Right ventricle myocardium inferior (tissue), 1 donor: ENCODE data around the gene MAPKAPK5. TPM values are rescaled to one million over a fixed set of nuclear protein-coding genes. Genes with fewer than 3 reads are reported as not detected.
A peak's percentile ranks its signal among the peaks of the same experiment; 100 is the strongest.
"Not testable (repeated sequence)": the region's sequence is repeated elsewhere in the genome, so short reads cannot be mapped to it uniquely, and the experiment has no call there.

Experiments used
- ATAC-seq: fragments of 200-7000 bp; cut with Tn5 transposase; one replicate; pipeline ENCODE4 v1.9.1; 2020; ENCODE audit warnings: mild to moderate bottlenecking, moderate library complexity
- DNase-seq: peaks from one replicate; pipeline ENCODE4 v3.0.0; 2021; ENCODE audit errors: missing footprints
- intact Hi-C: fragments of 100-400 bp; cut with DNase I; formaldehyde crosslinking; loops from one replicate; pipeline ENCODE4 v1.11.0; 2022
- total RNA-seq: library from RNA; stranded (reverse); fragmentation: NEBNext Ultra II Directional; extraction: Animal tissue kit (Norgen Biotek cat#: 25700); gene quantifications from one replicate; pipeline ENCODE4 v1.2.1, GENCODE V29; 2021
- donor health status: DM: no; HTN: yes; CAD: no; lungs with severe emphysema.

MAPKAPK5 gene
- total RNA-seq, 1 donor from 2014 or later, result 26.2 TPM

DNA sequence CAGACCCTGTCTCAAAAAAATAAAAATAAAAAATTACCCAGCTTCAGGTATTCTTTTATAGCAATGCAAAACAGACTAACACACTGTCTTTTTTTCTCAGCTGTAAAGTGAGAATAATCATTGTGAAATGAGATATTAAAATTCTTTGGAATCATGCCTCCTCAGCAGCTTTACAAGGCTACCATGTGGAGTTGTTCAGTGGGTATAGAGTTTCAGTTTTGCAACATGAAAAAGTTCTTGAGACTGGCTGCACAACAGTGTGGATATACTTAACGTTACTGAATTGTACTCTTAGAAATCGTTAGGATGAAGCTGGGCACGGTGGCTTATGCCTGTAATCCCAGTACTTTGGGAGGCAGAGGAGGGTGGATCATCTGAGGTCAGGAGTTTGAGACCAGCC is 15.7 kb upstream of the MAPKAPK5 start:
- no peak for DNase-seq
- intact Hi-C loops, result no loop called here

GRCh38 chr12:111826992-111827391 is 15.0 kb upstream of the MAPKAPK5 start:
- intact Hi-C loops, result no loop called here
- no peak for DNase-seq
- no peak for ATAC-seq

More for the DNA sequence above, 15.7 kb upstream of the MAPKAPK5 start:
- no peak for ATAC-seq

- intact Hi-C loops, result no loop called here
- ATAC-seq (no peak), DNase-seq (no peak)
Observed at GRCh38 chr12:111827907-111828306, 14.1 kb upstream of the MAPKAPK5 start.

DNA sequence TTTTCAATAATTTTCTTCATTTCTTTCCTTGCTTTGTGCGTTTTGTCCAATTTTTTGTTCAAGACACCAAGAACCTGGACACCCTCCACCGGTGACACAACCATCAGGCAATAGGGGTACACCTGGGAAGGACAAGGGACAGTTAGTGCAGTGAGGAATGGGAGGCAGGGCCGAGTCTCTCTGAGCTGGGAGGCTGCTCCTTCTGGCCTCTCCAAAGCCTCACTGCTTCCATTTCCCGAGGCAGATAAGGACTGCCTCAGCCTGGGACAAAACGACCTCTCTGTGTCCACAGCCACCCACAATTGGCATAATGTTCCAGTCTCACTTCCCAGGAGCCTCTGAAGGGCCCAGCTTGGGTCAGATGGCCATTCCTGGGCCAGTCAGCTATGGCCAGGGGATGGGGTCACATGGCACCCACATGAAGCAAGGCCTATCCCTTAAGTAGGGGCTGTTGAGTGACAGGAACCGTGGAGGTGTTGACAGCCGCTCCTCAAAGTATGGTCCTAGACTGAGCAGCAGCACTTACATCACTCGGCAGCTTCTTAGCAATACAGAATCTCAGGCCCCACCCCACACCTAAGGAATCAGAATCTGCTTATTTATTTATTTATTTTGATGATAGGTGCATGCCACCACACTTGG is 13.6 kb upstream of the MAPKAPK5 start:
- intact Hi-C loops, result no loop called here
- no peak for DNase-seq
- no peak for ATAC-seq

DNA sequence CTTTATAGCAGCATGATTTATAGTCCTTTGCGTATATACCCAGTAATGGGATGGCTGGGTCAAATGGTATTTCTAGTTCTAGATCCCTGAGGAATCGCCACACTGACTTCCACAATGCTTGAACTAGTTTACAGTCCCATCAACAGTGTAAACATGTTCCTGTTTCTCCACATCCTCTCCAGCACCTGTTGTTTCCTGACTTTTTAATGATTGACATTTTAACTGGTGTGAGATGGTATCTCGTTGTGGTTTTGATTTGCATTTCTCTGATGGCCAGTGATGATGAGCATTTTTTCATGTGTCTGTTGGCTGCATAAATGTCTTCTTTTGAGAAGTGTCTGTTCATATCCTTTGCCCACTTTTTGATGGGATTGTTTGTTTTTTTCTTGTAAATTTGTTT is 12.4 kb upstream of the MAPKAPK5 start:
- DNase-seq, intact Hi-C loops, ATAC-seq: not testable (repeated sequence)

GRCh38 chr12:111834740-111835386 is 7.2 kb upstream of the MAPKAPK5 start:
- intact Hi-C loops, DNase-seq, ATAC-seq: not testable (repeated sequence)

DNA sequence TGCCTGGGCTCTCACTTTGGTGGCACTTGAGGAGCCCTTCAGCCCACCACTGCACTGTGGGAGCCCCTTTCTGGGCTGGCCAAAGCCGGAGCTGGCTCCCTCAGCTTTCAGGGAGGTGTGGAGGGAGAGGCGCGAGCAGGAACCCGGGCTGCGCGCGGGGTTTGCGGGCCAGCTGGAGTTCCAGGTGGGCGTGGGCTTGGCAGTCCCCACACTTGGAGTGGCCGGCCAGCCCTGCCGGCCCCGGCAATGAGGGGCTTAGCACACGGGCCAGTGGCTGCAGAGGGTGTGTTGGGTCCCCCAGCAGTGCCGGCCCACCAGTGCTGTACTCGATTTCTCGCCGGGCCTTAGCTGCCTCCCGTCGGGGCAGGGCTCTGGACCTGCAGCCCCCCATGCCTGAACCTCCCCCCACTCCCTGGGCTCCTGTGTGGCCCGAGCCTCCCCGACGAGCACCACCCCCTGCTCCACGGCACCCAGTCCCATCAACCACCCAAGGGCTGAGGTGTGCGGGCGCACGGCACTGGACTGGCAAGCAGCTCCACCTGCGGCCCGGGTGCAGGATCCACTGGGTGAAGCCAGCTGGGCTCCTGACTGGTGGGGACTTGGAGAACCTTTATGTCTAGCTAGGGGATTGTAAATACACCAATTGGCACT is 6.4 kb upstream of the MAPKAPK5 start:
- DNase-seq, ATAC-seq, intact Hi-C loops: not testable (repeated sequence)

DNA sequence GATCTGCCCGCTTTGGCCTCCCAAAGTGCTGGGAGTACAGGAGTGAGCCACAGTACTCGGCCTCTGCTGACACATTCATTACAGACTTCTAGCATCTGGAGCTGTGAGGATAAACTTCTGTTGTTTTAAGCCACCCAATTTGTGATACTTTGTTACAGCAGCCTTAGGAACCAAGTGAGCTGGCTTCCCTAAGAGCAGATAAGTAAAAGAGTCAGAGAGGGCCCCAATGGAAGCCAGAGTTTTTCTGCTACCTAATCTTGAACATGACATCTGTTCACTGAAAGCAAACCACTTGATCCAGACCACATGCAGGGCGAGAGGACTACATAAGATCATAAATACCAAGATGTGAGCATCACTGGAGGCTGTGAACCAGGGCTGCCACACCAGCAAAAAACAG is 3.7 kb upstream of the MAPKAPK5 start:
- ATAC-seq (no peak), DNase-seq (no peak)
- intact Hi-C loops, result no loop called here

GRCh38 chr12:111840807-111841206 is 1.2 kb upstream of the MAPKAPK5 start:
- intact Hi-C loops, result loop anchor here (5.0 kb wide), 1 partner anchor 171 kb away; the partner anchor contains the start of genes ERP29 and TMEM116
- no peak for ATAC-seq

GRCh38 chr12:111841236-111841749 is 735 bp upstream of the MAPKAPK5 start:
- DNase-seq (no peak), ATAC-seq (no peak)
- intact Hi-C loops, result loop anchor here (5.0 kb wide), 1 partner anchor 171 kb away; the partner anchor contains the start of genes ERP29 and TMEM116

More at GRCh38 chr12:111840807-111841206, 1.2 kb upstream of the MAPKAPK5 start:
- DNase-seq, result no peak

DNA sequence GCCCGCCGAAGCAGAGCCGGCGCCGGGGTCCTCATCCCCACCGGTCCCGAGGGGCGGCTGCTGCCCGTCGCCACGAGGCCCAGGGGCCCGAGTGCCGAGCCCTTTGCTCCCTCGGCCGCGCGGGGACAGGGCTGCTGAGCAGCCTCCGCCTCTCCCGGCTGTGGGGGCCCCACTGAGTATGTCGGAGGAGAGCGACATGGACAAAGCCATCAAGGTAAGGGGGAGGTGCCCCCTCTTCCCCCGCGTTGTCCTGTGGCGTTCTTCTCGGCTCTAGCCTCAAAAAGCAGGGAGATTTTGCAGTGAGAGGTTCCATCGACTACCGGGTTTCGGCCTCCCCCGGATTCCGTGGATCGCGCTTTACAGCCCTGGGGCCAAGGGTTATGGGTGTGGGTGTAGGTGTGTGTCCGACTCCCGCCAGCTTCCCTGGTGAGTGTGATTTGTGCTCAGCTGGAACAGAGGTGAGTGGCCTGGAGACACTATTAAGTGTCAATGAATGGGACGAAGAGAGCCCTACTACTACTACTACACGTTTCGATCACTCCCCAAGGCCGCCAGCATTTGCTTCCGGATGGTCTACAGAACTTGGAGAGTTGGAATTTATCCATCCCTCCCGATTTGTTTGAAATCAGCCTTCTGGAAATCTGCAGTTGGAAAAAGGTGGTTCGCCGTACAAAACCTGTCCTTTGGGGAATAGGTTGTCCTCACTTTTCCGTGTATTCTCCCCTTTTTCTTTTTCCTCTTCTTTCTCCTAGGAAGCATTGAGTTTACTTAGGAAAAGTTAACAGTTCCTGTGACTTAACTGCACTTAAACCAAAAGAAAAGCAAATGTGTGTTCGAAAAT is 748 bp downstream of the MAPKAPK5 start:
- ATAC-seq (no peak), DNase-seq (peak; percentile 70)
- intact Hi-C loops, result loop anchor here (5.0 kb wide), 1 partner anchor 170 kb away; the partner anchor contains the start of genes ERP29 and TMEM116

- ATAC-seq (no peak), DNase-seq (no peak)
- intact Hi-C loops, result no loop called here
Observed at GRCh38 chr12:111846016-111846415, 4.0 kb downstream of the MAPKAPK5 start.

- intact Hi-C loops, result no loop called here
- ATAC-seq (no peak), DNase-seq (no peak)
Observed at GRCh38 chr12:111850526-111850925, 8.5 kb downstream of the MAPKAPK5 start.

GRCh38 chr12:111858186-111858585 is 16.2 kb downstream of the MAPKAPK5 start:
- no peak for DNase-seq
- intact Hi-C loops, result no loop called here
- ATAC-seq, result no peak

DNA sequence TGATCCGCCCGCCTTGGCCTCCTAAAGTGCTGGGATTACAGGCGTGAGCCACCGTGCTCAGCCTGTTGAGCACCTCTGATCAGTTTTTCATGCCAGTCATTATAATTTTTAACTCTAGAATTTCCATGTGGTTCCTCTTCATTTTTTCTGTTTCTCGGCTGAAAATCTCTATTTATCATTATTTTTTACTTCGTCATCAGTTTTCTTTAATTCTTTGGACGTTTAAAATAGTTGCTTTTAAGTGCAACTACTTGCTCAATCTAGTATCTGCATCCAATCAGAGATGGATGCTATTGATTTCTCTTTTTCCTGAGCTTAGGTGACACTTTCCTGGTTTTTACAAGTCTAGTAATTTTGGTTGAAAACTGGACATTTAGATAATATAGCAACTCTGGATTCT is 16.8 kb downstream of the MAPKAPK5 start:
- DNase-seq (no peak), ATAC-seq (no peak)
- intact Hi-C loops, result no loop called here

GRCh38 chr12:111864913-111865312 is 22.9 kb downstream of the MAPKAPK5 start:
- DNase-seq (no peak), ATAC-seq (no peak)
- intact Hi-C loops, result no loop called here

DNA sequence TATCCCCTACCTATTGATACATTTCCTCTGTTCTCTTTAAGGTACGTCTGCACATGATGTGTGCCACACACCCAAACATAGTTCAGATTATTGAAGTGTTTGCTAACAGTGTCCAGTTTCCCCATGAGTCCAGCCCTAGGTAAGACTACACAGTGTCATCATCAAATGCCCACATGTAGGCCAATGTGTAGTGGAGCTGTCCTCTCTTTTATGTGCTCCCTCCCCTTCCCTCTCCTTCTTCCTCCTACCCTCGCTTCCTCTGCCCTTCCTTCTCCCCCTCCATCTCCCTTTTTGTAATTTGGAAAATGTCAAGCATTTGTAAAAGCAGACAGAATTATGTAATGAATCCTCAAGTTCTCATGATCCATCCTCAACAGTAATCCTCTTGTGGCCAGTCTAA is 25.5 kb downstream of the MAPKAPK5 start:
- intact Hi-C loops, result no loop called here
- DNase-seq, result no peak
- ATAC-seq, result no peak

DNA sequence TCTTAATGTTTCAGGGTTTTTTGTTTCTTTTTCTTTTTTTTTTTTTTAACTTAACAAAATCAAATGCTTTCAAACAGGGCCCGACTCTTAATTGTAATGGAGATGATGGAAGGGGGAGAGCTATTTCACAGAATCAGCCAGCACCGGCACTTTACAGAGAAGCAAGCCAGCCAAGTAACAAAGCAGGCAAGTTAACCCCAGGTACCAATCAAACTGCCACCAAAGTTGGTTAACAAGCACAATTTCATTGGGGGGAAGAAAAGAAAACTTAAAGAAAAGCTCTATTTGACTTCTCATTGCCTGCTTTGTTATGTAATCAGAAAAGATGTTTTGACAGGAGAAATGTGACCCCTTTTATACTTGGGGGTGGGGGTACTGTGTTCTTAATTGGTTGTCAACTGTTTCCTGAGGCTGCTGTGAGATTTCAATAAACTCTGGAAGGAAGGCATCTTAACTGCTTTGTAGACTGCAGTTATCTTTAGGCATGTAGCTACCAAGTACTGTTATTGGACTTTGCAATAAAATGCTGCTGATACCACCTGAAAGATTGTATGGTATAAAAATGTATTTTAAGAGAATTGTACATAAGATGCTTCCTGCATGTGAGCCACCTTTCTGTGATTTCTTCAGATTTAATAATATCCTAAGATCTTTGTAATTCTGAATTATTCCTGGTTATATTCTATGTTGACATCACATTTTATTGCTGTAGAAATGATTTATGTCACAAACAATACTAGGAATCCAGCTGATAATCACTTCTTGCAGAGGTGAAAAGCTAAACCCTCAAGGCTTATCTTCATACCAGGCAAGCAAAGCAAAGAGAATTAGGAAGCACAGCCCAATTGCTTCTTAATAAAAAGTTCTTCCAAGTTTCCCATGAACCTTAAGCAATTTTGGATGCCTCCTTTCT is 26.9 kb downstream of the MAPKAPK5 start:
- no peak for DNase-seq
- intact Hi-C loops, result no loop called here

More for the DNA sequence above, 26.9 kb downstream of the MAPKAPK5 start:
- ATAC-seq, result no peak
